ENCODE results near the gene C3orf18.
"Not testable (repeated sequence)": the region's sequence is repeated elsewhere in the genome, so short reads cannot be mapped to it uniquely, and the experiment has no call there.

Gene C3orf18

GRCh38 chr3:50519471-50520089 is 48.0 kb downstream of the C3orf18 start:
- DNase-seq = peak; percentile 68

DNA sequence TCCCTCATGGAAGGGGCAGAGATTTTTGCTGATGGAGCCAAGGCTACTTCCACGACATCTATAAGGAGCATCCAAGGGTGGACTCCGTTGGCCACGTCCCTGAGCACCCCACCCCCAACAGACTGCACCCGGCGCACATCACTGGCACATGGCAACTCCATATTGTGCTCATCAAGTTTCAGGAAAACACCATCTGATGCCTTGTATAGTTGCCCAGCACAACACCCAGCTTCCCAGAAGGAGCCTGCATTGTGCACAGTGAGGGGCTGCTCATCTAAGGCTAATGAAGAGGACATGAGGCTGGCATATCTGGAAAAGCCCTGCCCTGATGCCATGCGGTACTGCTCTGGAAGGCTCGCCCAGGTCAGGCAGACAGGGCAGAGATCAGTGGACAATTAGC is 49.1 kb downstream of the C3orf18 start:
- no peak for DNase-seq

- no peak for DNase-seq
Measured at GRCh38 chr3:50517721-50518206, 49.8 kb downstream of the C3orf18 start.

GRCh38 chr3:50516440-50516871 is 51.1 kb downstream of the C3orf18 start:
- no peak for DNase-seq

DNA sequence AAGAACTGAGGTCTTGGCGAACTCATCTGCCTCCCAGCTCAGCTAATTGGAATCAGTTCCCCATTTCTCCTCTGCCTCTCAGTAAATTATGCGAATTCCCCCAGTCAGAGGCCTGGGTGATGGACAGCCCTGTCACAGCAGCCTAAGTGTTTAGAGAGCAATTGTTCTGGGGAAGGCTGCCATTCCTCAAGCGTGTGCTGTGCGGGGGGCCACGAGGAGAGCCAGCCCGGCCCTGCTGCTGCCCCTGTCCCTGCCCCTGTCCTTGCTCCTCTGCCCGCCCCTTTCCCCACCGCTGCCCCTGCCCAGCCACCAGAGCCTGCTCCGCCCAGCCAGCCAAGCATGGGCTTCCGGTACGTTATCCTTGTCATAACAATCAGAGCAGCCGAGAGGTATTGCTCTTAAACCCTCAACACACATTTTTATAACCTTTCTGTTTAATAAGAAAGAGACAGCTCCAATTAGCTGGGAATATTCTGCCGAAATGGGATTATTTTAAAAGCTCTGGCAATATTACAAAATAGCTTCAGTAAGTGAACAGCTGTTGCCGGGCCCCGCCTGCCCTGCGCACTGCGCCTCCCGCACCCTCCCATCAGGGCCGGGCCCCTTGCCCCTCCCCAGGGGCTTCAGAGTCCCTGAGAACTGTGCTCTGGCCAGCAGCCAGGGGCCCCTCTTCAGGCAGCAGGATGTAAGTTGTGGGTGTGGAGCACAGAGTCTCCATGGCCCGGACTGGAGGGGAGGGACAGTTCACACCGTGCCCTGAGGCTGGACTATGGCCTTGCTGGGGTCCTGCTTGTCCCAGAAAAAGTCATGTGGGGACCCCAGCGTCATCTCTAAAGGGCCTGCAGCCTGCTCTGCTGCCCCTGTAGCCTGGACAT is 51.7 kb downstream of the C3orf18 start:
- no peak for DNase-seq

DNA sequence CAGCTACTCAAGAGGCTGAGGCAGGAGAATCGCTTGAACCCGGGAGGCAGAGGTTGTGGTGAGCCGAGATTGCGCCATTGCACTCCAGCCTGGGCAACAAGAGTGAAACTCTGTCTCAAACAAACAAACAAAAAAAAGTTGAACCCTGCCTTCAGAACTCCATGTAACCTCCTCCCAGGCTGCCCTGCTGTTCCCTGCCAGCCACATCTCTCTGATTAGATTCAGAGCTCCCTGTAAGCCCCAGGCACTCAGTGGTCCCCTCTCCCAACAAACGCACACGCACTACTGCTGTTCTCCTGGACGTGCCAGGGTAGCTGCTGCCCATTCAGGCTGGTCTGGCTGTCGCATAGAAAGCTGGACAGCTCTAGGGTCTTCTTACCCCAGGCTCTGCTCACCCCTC is 54.6 kb downstream of the C3orf18 start:
- DNase-seq = not testable (repeated sequence)

DNA sequence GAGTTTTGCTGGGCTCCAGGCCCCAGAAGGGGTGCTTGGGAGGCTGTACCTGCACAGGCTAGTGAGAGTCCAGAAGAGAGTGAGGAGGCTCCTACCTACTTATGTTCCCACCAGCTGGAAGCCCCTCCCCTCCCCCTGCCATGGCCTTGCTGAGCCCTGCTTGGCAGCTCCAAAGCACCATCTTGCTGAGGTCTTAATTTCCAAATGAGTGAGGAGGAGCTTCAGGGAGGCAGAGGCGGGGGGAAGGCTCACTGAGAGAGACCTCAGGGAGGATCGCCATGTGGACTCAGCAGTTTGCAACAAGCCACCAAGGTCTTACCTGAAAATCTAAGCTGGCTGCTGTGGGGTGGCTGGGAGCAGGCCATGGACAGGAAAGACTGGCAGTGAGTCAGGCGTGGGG is 55.4 kb downstream of the C3orf18 start:
- DNase-seq = no peak

- no peak for DNase-seq
Measured at GRCh38 chr3:50510325-50510724, 57.2 kb downstream of the C3orf18 start.

GRCh38 chr3:50509715-50510114 is 57.8 kb downstream of the C3orf18 start:
- no peak for DNase-seq

DNA sequence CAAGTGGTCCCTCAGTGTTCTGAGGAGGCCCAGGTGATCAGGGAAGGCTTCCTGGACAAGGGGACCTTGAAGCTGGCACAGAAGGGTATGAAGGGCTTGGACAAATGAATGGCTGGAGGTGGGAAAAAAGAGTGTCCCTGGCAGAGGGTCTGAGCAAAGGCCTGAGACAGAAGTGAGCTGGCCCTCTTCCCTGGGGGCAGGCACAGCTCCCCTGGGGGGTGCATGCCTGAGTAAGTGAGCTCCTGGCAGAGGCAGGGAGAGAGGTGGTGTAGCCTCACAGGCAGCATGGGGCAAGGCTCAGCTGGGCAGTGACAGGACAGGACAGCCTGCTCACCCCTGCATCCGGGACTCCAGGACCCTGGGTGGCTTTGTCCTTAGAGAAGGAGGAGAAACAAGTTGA is 58.7 kb downstream of the C3orf18 start:
- DNase-seq = no peak

Measured in effector CD4-positive, alpha-beta T cell (primary cell).